Esophagus squamous epithelium (tissue), 4 donors: Measurements from ENCODE around the gene PLA2G2C.

ENCODE experiments used
- CTCF ChIP-seq, 6 experiments: fragments of 450-650 bp in 4 of 6; fragments of 200-600 bp in 2 of 6; sonication (generic) in 2 of 6; IDR thresholded peaks; one replicate each; pipeline ENCODE4 v1.5.1; 2016 to 2019; ENCODE audit warnings: antibody characterized with exemption in 6 of 6, mild to moderate bottlenecking in 4 of 6, moderate library complexity in 4 of 6
- POLR2A ChIP-seq, 4 donors: fragments of 450-650 bp; IDR thresholded peaks; one replicate each; pipeline ENCODE4 v1.6.1; 2017; ENCODE audit warnings: antibody characterized with exemption in 4 of 4, mild to moderate bottlenecking in 4 of 4, moderate library complexity in 3 of 4

- TF ChIP-seq CTCF (IDR thresholded peaks at IDR 0.05) (no peak), POLR2A (IDR thresholded peaks at IDR 0.05) (no peak)
Measured at GRCh38 chr1:20153000-20153418, 33.3 kb downstream of the PLA2G2C start.
